ENCODE data around the gene ZNF768. TPM values are rescaled to one million over a fixed set of nuclear protein-coding genes. Genes with fewer than 3 reads are reported as not detected.

The ZNF768 gene
- total and polyA plus RNA-seq, 12 donors: 8.7 to 103 (median 30.9) TPM

DNA sequence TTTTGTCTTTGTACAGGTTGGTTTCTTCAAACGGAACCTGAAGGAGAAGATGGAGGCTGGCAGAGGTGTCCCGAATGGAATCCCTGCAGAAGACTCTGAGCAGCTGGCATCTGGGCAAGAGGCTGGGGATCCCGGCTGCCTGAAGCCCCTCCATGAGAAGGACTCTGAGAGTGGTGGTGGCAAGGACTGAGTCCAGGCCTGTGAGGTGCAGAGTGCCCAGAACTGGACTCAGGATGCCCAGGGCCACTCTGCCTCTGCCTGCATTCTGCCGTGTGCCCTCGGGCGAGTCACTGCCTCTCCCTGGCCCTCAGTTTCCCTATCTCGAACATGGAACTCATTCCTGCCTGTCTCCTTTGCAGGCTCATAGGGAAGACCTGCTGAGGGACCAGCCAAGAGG is 4.9 kb downstream of the ZNF768 start:
- H3K36me3 ChIP-seq (replicated peaks in 1 of 2): no peaks in the 10 kb centered on the region
- DNase-seq: no peak
- TF ChIP-seq POLR2A (IDR thresholded peaks at IDR 0.05): no peak
- TF ChIP-seq, protein P1, sequence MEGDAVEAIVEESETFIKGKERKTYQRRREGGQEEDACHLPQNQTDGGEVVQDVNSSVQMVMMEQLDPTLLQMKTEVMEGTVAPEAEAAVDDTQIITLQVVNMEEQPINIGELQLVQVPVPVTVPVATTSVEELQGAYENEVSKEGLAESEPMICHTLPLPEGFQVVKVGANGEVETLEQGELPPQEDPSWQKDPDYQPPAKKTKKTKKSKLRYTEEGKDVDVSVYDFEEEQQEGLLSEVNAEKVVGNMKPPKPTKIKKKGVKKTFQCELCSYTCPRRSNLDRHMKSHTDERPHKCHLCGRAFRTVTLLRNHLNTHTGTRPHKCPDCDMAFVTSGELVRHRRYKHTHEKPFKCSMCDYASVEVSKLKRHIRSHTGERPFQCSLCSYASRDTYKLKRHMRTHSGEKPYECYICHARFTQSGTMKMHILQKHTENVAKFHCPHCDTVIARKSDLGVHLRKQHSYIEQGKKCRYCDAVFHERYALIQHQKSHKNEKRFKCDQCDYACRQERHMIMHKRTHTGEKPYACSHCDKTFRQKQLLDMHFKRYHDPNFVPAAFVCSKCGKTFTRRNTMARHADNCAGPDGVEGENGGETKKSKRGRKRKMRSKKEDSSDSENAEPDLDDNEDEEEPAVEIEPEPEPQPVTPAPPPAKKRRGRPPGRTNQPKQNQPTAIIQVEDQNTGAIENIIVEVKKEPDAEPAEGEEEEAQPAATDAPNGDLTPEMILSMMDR (IDR thresholded peaks at IDR 0.05): no peak
- no peaks in the 10 kb centered on the region for H3K27me3 ChIP-seq
- H3K4me1 ChIP-seq (replicated peaks in 1 of 2): peaks cover 0 to 3% of the 10 kb centered on the region in 2 donors
- no peak overlapping the region for H3K4me3 ChIP-seq
- no peaks in the 10 kb centered on the region for H3K9me3 ChIP-seq (replicated peaks in 1 of 3)
- 84 to 94% (median 90%) methylated on average over 7 of the region's 7 CpGs for WGBS, 4 donors
- intact Hi-C loops (cut with DNase I): loop anchor here in 1 of 2 donors (10.0 kb wide), 1 partner anchor 77 kb away; the partner anchor contains the start of gene SEPHS2
- no peak overlapping the region for H3K27ac ChIP-seq

DNA sequence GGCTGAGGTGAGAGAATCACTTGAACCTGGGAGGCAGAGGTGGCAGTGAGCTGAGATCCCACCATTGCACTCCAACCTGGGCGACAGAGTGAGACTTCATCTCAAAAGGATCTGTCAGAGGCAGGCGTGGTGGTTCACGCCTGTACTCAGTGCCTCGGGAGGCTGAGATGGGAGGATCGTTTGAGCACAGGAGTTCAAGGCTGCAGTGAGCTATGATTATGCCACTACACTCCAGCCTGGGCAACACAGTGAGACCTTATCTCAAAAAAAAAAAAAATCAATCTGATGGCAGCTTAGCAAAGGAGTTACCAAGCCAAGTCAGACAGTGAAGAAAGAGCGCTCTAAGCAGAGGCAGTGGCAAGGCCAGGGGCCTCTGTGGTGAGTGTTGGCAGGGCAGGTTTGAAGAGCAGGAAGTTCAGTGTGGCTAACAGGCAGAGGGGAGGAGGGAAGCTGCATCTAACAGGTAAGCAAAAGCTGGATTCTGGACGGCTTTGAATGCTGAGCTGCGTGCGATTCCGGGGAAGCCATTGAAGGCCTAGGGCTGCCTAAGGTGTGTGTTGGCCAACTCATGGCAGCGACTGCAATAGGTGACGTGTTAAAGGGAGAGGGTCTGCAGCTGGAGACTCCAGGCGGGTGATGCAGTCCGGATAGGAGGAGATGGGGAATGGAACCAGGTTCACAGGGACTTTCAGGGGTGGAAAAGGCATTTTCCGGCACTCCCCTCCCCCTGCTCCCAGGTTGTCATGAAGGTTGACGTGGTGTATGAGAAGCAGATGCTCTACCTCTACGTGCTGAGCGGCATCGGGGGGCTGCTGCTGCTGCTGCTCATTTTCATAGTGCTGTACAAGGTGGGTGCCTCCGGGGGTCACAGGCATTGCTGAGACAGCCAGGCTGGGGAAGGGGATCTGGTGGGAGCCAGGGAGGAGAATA is 7.0 kb downstream of the ZNF768 start:
- intact Hi-C loops (cut with DNase I): loop anchor here (5.0 to 10.0 kb wide), 2 partner anchors 62 to 75 kb away; partner anchors contain the start of gene SEPHS2 (in 1 of the 2)
- TF ChIP-seq, protein P1 (IDR thresholded peaks at IDR 0.05): no peak
- TF ChIP-seq POLR2A (IDR thresholded peaks at IDR 0.05): no peak
- Histone ChIP-seq H3K9me3 (replicated peaks in 1 of 3) (no peaks in the 10 kb centered on the region), H3K36me3 (replicated peaks in 1 of 2) (no peaks in the 10 kb centered on the region), H3K4me3 (no peak overlapping the region), H3K27me3 (no peaks in the 10 kb centered on the region), H3K4me1 (replicated peaks in 1 of 2) (peaks cover 0 to 3% of the 10 kb centered on the region in 2 donors), H3K27ac (no peak overlapping the region)
- DNase-seq: no peak
- WGBS, 4 donors: 88 to 90% (median 89%) methylated on average over 16 to 20 of the region's 20 CpGs

DNA sequence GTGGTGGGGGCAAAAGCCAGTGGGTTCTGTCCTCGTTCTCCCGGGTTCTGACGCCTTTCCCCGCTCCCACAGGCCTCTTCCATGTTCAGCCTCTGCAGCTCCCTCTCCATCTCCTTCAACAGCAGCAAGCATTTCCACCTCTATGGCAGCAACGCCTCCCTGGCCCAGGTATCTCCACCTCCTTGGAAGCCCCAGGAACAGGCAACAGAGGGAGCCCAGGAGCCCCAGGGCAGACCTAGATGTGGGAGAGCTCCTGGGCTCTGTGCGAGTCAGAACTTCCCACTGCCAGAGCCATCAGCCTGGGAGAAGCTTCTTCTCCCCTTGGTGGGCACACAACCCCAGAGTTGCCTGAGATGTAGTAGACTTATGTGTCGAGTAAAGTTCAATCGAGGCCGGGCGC is 7.8 kb downstream of the ZNF768 start:
- Histone ChIP-seq H3K4me3 (no peak overlapping the region), H3K9me3 (replicated peaks in 1 of 3) (no peaks in the 10 kb centered on the region), H3K27me3 (no peaks in the 10 kb centered on the region), H3K27ac (no peak overlapping the region), H3K4me1 (replicated peaks in 1 of 2) (peaks cover 0 to 3% of the 10 kb centered on the region in 2 donors), H3K36me3 (replicated peaks in 1 of 2) (no peaks in the 10 kb centered on the region)
- TF ChIP-seq, protein P1 (IDR thresholded peaks at IDR 0.05): no peak
- TF ChIP-seq POLR2A (IDR thresholded peaks at IDR 0.05): no peak
- 85 to 90% (median 88%) methylated on average over 6 to 10 of the region's 10 CpGs for WGBS, 4 donors
- DNase-seq: no peak
- intact Hi-C loops (cut with DNase I): loop anchor here in 1 of 2 donors (5.0 kb wide), 1 partner anchor 61 kb away; no protein-coding TSS in a partner anchor

DNA sequence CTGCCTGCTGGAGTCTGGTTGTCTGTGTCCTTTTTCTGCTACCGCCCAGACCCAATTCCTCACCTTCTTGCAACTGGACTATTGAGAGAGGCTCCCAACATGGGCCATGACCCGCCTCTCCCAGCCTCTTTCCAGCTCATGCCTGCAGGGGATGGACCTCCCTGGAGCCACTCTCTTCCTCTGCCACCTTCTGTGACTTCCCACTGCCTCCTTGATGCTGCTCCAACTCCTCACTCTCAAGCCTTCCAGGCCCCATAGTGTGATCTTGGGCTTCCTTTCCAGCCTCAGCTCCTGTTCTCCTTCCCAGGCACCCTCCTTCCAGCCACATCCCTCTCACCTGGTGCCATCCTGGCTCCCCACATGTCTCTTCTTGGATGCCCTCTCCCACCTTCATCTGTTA is 11.1 kb downstream of the ZNF768 start:
- Histone ChIP-seq H3K27me3 (no peaks in the 10 kb centered on the region), H3K4me3 (no peak overlapping the region), H3K9me3 (replicated peaks in 1 of 3) (no peaks in the 10 kb centered on the region), H3K4me1 (replicated peaks in 1 of 2) (no peaks in the 10 kb centered on the region), H3K27ac (no peak overlapping the region), H3K36me3 (replicated peaks in 1 of 2) (no peaks in the 10 kb centered on the region)
- 84 to 92% (median 88%) methylated on average over 2 of the region's 2 CpGs for WGBS, 4 donors
- intact Hi-C loops (cut with DNase I): loop anchor here in 1 of 2 donors (5.0 kb wide), 1 partner anchor 58 kb away; no protein-coding TSS in a partner anchor
- no peak for TF ChIP-seq POLR2A (IDR thresholded peaks at IDR 0.05)
- TF ChIP-seq, protein P1 (IDR thresholded peaks at IDR 0.05): no peak
- no peak for DNase-seq

Measured in adrenal gland (tissue), 12 donors.